GM21526 (cell line): ENCODE results near the gene PSAPL1.

ENCODE experiments used
- ATAC-seq: cut with Tn5 transposase; IDR thresholded peaks from one replicate; pipeline ENCODE4 v1.9.1; 2021; ENCODE audit warnings: moderate library complexity; ENCODE audit not compliant: unreplicated experiment, low FRiP score

PSAPL1 gene

DNA sequence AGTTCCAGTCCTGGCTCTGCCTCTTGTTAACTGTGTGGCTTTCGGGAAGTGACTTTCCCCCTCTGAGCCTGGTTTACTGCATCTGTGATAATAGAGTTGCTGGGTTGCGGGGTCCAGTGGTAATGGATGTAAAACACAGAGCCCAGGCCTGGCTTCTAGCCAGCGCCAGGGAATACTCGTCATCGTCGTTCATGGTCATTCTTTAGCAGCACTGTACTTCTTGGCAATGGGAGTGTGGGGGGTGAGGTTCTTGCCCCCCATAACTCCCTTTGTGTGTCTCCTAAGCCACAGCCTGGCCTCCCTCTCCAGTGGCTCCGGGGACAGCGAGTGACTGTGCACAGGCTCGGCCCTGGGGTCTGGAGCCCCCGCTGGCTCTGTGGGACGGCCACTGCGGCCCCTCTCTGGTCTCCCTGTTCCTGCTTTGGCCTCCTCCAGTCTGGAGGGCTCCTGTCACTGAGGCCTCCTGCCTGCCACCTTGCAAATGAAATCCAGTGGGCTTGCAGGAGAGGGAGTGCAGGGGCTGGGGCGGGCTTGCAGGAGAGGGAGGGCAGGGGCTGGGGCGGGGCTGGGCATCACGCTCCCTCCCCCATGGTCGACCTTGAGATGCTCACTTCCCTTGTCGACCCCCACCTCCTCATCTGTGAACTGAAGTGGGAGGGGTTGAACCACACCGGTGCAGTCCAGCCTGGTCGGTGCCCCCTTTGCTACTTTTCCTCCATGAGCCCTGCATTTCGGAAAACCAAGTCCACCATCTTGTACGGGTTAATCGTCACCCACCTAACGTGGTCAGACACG lies 13.2 kb downstream of the PSAPL1 start:
- no peak for ATAC-seq

GRCh38 chr4:7420661-7421040 lies 14.1 kb downstream of the PSAPL1 start:
- no peak for ATAC-seq

- ATAC-seq: no peak
Measured at GRCh38 chr4:7419961-7420660, 14.6 kb downstream of the PSAPL1 start.

DNA sequence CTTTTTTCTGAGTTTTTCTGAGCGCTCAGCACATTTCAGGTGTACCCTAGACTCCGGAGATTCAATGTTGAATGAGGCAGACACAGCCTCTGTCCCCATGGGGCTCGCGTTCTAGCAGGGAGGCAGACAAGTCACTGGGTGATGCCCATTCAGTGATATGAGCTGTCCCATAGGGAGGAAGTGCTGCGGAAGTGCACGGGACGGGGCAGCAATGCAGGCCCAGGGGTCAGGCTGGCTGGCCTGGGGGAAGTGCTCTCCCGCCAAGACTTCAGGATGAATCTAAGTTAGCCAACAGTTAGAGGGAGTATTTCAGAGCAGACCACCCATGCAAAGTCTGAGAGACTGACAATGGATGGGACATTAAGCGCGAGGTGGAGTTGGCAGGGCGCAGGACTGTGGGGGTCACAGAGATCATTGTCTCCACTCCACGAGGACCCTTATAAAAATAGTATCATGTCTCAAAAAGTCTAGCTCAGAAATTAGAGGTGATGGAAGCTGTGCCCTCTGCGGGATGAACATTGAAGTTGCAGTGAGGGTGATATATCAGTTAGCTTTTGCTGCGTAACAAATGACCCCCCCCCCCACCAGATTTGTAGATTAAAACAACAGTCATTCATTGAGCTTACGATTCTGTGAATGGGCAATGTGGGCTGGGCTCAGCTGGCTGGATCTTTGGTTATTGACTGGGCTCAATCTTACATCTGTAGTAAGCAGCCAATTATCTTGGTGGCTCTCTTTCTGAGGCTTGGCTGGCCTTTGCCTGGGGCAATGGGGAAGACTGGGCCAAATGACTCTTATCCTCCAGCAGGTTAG lies 16.4 kb downstream of the PSAPL1 start:
- no peak for ATAC-seq

- ATAC-seq: no peak
Measured at GRCh38 chr4:7417639-7418038, 17.1 kb downstream of the PSAPL1 start.

DNA sequence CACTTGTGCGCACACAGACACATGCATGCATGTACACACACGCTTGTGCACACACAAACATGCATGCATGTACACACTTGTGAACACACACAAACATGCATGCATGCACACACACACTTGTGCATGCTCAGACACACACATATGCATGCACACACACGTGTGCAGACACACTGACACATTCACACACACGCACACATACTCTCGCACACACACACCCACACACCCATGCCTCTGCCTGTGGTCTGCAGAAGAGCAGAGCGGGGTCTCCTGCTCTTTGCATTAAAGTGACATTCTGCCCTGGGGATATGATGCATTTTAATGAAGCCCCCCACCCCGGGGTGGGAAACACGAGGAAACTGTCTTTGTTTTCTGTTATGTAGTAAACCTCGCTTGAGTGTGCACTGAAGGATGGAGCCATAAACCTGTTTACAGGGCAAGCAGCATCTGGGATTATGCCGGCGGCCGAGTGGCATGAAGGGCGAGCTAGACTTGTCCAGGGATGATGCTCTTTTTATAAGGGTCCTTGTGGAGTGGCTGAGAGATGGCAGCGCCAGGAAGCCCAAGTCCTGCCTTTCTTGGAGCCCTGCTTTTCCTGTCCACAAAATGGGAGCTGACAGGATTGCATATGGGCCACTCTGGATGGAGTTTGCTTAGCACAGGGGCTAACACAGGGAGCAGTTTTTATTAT lies 17.8 kb downstream of the PSAPL1 start:
- no peak for ATAC-seq

GRCh38 chr4:7415927-7416686 lies 18.6 kb downstream of the PSAPL1 start:
- ATAC-seq: no peak

GRCh38 chr4:7414736-7415510 lies 19.8 kb downstream of the PSAPL1 start:
- no peak for ATAC-seq

- no peak for ATAC-seq
Measured at GRCh38 chr4:7414046-7414445, 20.7 kb downstream of the PSAPL1 start.

DNA sequence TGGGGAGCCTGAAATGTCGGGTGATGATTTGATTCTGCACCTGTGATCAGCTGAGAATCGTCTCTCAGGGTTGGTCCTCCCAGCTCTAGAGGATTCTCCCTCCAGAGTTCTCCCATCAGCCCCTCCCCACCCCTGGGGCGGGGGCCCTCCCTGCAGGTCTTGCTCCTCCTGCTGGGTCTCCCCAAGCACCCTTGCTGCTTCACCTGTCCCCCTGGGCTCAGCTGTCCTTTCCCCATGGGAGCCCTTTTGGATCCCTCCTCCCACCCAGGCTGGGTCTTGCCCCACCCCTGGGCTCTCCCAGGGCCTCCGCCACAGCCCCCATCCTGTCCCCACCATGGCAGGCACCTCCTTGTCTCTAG lies 22.2 kb downstream of the PSAPL1 start:
- no peak for ATAC-seq

DNA sequence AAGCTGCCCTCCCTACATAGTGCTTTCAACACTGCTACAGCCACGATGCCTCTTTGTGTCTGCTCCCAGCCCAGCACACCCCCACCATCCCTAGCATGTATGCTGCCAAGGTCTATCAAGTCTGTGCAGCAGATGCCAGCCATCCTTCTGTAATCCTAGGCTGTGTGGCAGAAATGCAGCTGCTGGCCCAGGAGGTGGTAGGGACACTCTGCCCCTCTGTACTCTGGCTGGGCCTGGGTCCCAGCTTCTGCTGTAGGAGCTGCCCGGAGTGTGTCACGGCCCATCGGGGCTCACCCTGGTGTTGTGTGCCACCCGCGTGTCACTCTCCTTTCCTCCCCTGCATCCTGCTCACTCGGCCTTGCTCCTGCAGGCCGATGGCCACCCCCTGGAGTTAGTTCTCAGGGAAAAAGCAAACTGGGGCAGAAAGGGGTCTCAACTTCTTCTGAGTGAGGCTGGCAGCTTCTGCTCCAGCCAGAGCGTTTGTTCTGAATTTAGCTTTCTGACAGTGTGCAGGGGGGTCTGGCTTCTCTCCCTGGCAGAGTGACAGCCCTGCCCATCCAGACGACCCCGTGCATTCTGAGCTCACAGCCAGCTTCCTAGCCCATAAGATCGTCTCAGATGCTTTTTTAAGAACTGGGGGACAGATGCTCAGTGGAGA lies 22.7 kb downstream of the PSAPL1 start:
- ATAC-seq: no peak

GRCh38 chr4:7411491-7411890 lies 23.2 kb downstream of the PSAPL1 start:
- ATAC-seq: no peak

DNA sequence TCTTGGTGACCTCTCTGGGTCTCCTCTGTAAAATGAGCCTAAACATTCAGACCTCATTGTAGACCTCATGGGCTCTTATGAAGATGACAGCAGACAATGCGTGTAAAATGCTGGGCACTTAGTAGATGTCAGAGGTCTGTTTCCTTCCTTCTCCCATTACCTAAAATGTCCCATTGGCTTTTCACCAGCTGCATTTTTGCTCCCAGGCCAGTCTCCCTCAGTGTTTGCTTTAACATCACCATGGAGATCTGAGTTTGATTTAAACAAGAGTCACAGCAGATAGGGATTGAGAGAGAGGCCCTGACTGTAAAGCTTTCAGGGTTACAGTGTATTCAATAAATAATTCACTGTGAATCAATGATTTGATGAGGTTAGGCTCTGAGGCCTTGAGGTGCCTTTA lies 24.3 kb downstream of the PSAPL1 start:
- ATAC-seq: no peak

DNA sequence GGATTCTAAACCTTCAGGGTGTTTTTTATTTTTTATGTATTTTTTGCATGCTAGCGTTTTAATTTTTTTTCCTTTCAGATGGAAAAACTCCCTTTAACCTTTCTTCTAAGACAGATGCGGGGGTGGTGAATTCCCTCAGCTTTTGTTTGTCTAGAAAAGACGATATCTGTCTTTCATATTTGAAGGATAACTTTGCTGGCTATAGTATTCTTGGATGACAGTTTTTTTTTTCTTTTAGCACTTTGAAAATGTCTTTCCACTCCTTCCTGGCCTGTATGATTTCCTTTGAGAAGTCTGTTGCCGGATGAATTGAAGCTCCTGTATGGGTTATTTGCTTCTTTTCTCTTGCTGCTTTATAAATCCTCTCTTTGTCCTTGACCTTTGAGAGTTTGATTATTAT lies 26.6 kb downstream of the PSAPL1 start:
- ATAC-seq: no peak

DNA sequence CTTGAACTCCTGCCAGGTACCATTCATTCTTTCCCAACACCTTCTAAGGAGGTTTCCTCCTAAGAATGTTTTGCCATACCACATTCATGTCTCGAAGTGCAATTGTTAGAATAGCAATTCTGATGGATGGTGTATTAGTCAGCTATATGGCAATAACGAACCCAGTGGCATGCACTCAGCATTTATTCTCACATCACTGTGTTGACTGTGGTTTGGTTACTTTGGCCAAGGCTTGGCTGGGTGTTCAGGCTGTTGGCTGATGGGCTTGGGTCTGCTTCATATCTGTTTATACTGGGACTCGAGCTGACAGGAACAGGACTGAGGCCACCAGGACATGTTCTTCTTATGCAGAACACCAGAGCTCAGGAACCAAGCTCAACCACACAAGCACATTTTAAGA lies 31.7 kb downstream of the PSAPL1 start:
- no peak for ATAC-seq

DNA sequence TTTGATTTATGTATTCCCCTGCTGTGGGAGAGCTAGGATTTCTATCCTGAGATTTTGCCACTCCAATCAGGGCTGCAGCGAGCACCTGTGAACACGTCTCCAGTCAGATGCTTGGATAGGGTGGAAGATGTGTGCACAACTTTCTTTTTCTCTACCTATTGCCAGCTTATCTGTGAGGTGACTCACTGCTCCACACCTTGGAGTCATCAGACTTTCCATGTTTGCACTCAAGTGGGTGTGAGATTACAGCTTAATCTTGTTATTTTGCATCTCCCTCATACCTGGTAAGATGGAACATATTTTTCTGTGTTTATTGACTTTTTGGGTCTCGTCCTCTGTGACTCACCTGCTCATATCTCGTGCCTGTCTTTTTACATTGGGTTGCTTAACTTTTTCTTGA lies 32.2 kb downstream of the PSAPL1 start:
- no peak for ATAC-seq

DNA sequence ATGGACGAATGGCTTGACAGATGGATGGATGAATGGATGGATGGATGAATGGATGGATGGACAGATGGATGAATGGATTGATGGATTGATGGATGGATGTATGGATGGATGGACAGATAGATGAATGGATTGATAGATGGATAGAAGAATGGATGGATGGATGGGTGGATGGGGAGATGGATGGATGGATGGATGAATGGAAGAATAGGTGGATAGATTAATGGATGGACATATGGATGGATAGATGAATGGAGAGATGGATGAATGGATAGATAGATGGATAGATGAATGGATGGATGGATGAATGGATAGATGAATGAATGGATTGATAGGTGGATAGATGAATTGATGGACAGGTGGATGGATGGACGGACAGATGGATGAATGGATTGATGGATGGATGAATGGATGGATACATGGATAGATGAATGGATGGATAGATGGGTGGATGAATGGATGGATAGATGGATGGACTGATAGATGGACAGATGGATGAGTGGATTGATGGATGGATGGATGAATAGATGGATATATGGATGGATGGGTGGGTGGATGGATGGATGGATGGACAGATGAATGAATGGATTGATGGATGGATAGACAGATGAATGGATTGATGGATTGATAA lies 33.9 kb downstream of the PSAPL1 start:
- no peak for ATAC-seq

DNA sequence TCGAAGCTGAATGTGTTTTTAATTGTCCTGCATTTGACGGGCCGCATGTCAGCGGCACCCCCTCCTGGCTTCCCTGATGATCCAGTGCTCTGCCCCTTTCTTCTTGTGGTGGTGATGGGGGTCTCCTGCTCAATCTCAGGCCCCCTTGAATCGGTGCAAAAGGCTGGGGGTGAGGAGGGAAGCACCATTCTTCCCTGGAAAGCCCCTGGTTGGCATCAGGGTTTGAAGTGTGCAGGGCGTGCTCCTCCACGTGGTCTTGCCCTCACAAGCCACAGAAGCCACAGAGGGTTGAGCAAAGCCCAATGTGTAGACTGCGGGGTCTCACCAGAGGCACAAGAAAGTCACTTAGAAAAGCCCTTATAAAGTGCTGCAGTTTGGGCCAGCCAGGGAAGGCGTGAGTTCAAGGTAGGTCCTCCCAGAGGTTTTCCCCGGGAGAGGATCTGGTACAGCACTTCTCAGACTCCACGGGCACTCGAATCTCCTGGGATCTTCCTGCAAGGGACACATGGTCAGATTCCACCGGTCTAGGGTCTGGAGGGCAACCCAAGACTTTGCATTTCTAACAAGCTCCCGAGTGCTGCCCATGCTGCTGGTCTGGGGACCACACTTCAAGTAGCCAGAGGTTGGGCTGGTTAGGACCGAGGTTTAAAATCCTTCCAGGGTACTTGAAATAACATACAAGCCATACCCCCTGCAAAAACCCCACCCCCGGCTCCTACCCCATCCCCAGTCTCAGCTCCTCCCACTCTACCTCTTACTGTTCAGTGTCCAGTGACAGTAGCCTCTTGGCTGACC lies 35.1 kb downstream of the PSAPL1 start:
- ATAC-seq: no peak
